Liver (tissue), 9 donors: ENCODE measurements around the gene LGI1. TPM values are rescaled to one million over a fixed set of nuclear protein-coding genes. Genes with fewer than 3 reads are reported as not detected.

Experiments
- DNase-seq: peaks from one replicate; pipeline ENCODE4 v3.0.0-alpha.2; 2017; ENCODE audit warnings: low spot score
- H3K27ac ChIP-seq, 2 donors: one replicate each; pipeline ENCODE4 v1.7.0; 2013; ENCODE audit warnings: inconsistent platforms in 2 of 2, low read length in 2 of 2, control low read depth in 1 of 2, low read depth in 1 of 2, mild to moderate bottlenecking in 1 of 2
- H3K27me3 ChIP-seq, 4 donors: one replicate each; pipeline versions ENCODE4 v1.6.1 to v1.7.0; 2013; ENCODE audit warnings: low read length in 3 of 4, inconsistent platforms in 1 of 4, mild to moderate bottlenecking in 1 of 4, moderate library complexity in 1 of 4; ENCODE audit not compliant: control insufficient read depth in 4 of 4, insufficient read depth in 4 of 4
- H3K36me3 ChIP-seq, 4 donors: one replicate each; pipeline versions ENCODE4 v1.6.1 to v1.7.0; 2013; ENCODE audit warnings: low read length in 3 of 4, mild to moderate bottlenecking in 3 of 4, low read depth in 1 of 4, moderate library complexity in 1 of 4; ENCODE audit not compliant: control insufficient read depth in 4 of 4, insufficient read depth in 3 of 4
- H3K4me1 ChIP-seq, 4 donors: one replicate each; pipeline versions ENCODE4 v1.6.1 to v1.7.0; 2013; ENCODE audit warnings: low read length in 3 of 4, mild to moderate bottlenecking in 3 of 4, moderate library complexity in 1 of 4; ENCODE audit not compliant: control insufficient read depth in 4 of 4, insufficient read depth in 4 of 4
- H3K4me3 ChIP-seq, 3 donors: one replicate each; pipeline versions ENCODE4 v1.6.1 to v1.7.0; 2013; ENCODE audit warnings: low read length in 3 of 3, control low read depth in 1 of 3, low read depth in 1 of 3, mild to moderate bottlenecking in 1 of 3
- H3K9ac ChIP-seq, 2 donors: one replicate each; pipeline ENCODE4 v1.7.0; 2013; ENCODE audit warnings: low read length in 2 of 2, mild to moderate bottlenecking in 2 of 2, moderate library complexity in 2 of 2, control low read depth in 1 of 2, low read depth in 1 of 2
- H3K9me3 ChIP-seq, 4 donors: one replicate each; pipeline versions ENCODE4 v1.6.1 to v1.7.0; 2013; ENCODE audit warnings: low read length in 3 of 4; ENCODE audit not compliant: control insufficient read depth in 4 of 4
- EGR1 ChIP-seq, 2 donors: IDR thresholded peaks; 2 replicates each; pipeline ENCODE4 v1.6.1; 2016 to 2018; ENCODE audit warnings: antibody characterized with exemption in 2 of 2, low read depth in 2 of 2
- FOXA1 ChIP-seq: IDR thresholded peaks from 2 replicates; pipeline ENCODE4 v1.6.1; 2016; ENCODE audit warnings: antibody characterized with exemption
- FOXA2 ChIP-seq: IDR thresholded peaks from 2 replicates; pipeline ENCODE4 v1.6.1; 2016; ENCODE audit warnings: antibody characterized with exemption
- GABPA ChIP-seq, 2 donors: IDR thresholded peaks in 1 of 2; conservative IDR thresholded peaks in 1 of 2; 2 replicates each; pipeline ENCODE4 v1.6.1; 2016; ENCODE audit warnings: antibody characterized with exemption in 2 of 2, mild to moderate bottlenecking in 1 of 2, moderate library complexity in 1 of 2
- HNF4G ChIP-seq: IDR thresholded peaks from 2 replicates; pipeline ENCODE4 v1.6.1; 2016; ENCODE audit warnings: antibody characterized with exemption
- JUND ChIP-seq, 2 donors: IDR thresholded peaks; 2 replicates each; pipeline ENCODE4 v1.6.1; 2016; ENCODE audit warnings: antibody characterized with exemption in 2 of 2
- REST ChIP-seq: IDR thresholded peaks from 2 replicates; pipeline ENCODE4 v1.6.1; 2016; ENCODE audit warnings: antibody characterized with exemption, mild to moderate bottlenecking
- RXRA ChIP-seq, 2 donors: IDR thresholded peaks; 2 replicates each; pipeline ENCODE4 v1.6.1; 2017 to 2018; ENCODE audit warnings: antibody characterized with exemption in 2 of 2, mild to moderate bottlenecking in 1 of 2
- SP1 ChIP-seq: IDR thresholded peaks from 2 replicates; pipeline ENCODE4 v1.6.1; 2018; ENCODE audit warnings: antibody characterized with exemption, mild to moderate bottlenecking
- TAF1 ChIP-seq: conservative IDR thresholded peaks from 2 replicates; pipeline ENCODE4 v1.6.1; 2016; ENCODE audit warnings: antibody characterized with exemption, mild to moderate bottlenecking
- YY1 ChIP-seq: IDR thresholded peaks from 2 replicates; pipeline ENCODE4 v1.6.1; 2016; ENCODE audit warnings: antibody characterized with exemption, mild to moderate bottlenecking
- ZBTB33 ChIP-seq: IDR thresholded peaks from 2 replicates; pipeline ENCODE4 v1.6.1; 2016; ENCODE audit warnings: antibody characterized with exemption
- WGBS: extraction: QIAGEN DNeasy Blood & Tissue Kit; methylation state at CpG from one replicate; pipeline ENCODE4 v1.1.7; 2013; 5-methylcytosine and 5-hydroxymethylcytosine counted together
- polyA plus RNA-seq, 2 donors: library from polyadenylated mRNA; stranded (reverse) in 1 of 2; unstranded in 1 of 2; fragments of 200-250 nt in 1 of 2; fragments of >200 nt in 1 of 2; fragmentation: Nextera tagmentation in 1 of 2; extraction: Ambion mirVana in 1 of 2; gene quantifications; one replicate each; pipeline versions ENCODE4 v1.2.1 to v1.2.3, GENCODE V29; 2013 to 2015
- total RNA-seq, 2 donors: library from RNA; depleted of rRNA; stranded (reverse); fragments of >200 nt; gene quantifications; one replicate each; pipeline ENCODE4 v1.2.3, GENCODE V29; 2014
- TF ChIP-seq, protein P1 (sequence below): IDR thresholded peaks from 2 replicates; pipeline ENCODE4 v1.6.1; 2016; ENCODE audit warnings: antibody characterized with exemption
- TF ChIP-seq, protein P2 (sequence below): IDR thresholded peaks from 2 replicates; pipeline ENCODE4 v1.6.1; 2016; ENCODE audit warnings: antibody characterized with exemption
- donor health status: healthy.
- donor health status: healthy.
- donor health status: healthy.
- donor health status: healthy.
- donor health status: healthy.

LGI1 gene
- total and polyA plus RNA-seq, 4 donors: 0.28 to 1.2 (median 1.1) TPM; not detected in 1

DNA sequence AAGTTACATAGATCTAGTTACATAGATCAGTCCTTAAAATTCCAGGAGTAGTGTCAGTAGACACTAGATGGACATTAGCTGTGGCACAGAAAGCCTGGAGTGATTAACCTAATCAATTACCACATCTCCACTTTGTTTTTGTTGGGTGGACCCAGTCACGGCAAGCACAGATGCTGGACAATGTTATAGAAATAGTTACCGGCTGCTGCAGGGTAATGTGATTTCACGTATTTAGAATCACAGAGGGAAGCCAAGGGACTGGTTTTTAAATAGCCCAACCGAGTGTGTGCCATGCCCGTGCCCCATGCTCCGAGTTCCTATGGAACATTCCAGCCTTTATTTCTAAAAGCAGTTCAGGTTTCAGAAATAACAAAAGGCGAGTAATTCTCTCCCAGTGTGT lies 2.8 kb downstream of the LGI1 start:
- no peak overlapping the region for H3K4me3 ChIP-seq
- H3K9ac ChIP-seq: no peak overlapping the region
- no peak for DNase-seq
- 88% methylated on average over 7 of the region's 7 CpGs for WGBS
- H3K27ac ChIP-seq: no peak overlapping the region
- TF ChIP-seq, protein P1, sequence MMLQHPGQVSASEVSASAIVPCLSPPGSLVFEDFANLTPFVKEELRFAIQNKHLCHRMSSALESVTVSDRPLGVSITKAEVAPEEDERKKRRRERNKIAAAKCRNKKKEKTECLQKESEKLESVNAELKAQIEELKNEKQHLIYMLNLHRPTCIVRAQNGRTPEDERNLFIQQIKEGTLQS: no peak
- no peak for TF ChIP-seq FOXA2
- TF ChIP-seq EGR1 (IDR thresholded peaks at IDR 0.05; ENCODE audit: low read depth in 2 of 2): no peak
- no peak for TF ChIP-seq TAF1
- TF ChIP-seq, protein P2, sequence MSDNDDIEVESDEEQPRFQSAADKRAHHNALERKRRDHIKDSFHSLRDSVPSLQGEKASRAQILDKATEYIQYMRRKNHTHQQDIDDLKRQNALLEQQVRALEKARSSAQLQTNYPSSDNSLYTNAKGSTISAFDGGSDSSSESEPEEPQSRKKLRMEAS: no peak
- TF ChIP-seq JUND (IDR thresholded peaks at IDR 0.05): no peak
- no peak for TF ChIP-seq HNF4G
- no peak for TF ChIP-seq FOXA1
- no peak for TF ChIP-seq YY1
- TF ChIP-seq ZBTB33: no peak
- no peak for TF ChIP-seq GABPA (IDR thresholded peaks at IDR 0.05 in 1 of 2, conservative IDR thresholded peaks at IDR 0.05 in 1 of 2)
- no peak for TF ChIP-seq RXRA (IDR thresholded peaks at IDR 0.05)
- peaks cover 0 to 11% (median 6%) of the 10 kb centered on the region in 4 donors for H3K4me1 ChIP-seq
- H3K36me3 ChIP-seq: no peaks in the 10 kb centered on the region
- H3K9me3 ChIP-seq: no peaks in the 10 kb centered on the region
- no peaks in the 10 kb centered on the region for H3K27me3 ChIP-seq

GRCh38 chr10:93762979-93763391 lies 5.2 kb downstream of the LGI1 start:
- Histone ChIP-seq H3K4me1 (peaks cover 3 to 23% (median 11%) of the 10 kb centered on the region in 4 donors), H3K9ac (no peak overlapping the region), H3K27me3 (no peaks in the 10 kb centered on the region), H3K4me3 (no peak overlapping the region), H3K36me3 (no peaks in the 10 kb centered on the region), H3K27ac (no peak overlapping the region), H3K9me3 (no peaks in the 10 kb centered on the region)
- DNase-seq: no peak
- 48% methylated on average over 5 of the region's 5 CpGs for WGBS
- no peak for TF ChIP-seq REST
- no peak for TF ChIP-seq SP1
